Measurements from ENCODE around the gene WDFY3. TPM values are rescaled to one million over a fixed set of nuclear protein-coding genes. Genes with fewer than 3 reads are reported as not detected.

The WDFY3 gene
- total and polyA plus RNA-seq, 2 of the 4 experiments (the other 2 are of a cell fraction), result 12.5 to 58.1 TPM

GRCh38 chr4:84928089-84928488, 38.4 kb downstream of the WDFY3 start:
- 100% methylated on average over 1 to 2 of the region's 5 CpGs for WGBS, 2 experiments (ENCODE audit: extremely low coverage in 2 of 2, insufficient read length in 1 of 2)
- DNase-seq (no peak), ATAC-seq (ENCODE audit: low read depth) (no peak)
- dilution Hi-C loops (cut with HindIII; ENCODE audit: low sequenced_read_pairs, unreplicated experiment) (no loop called here), intact Hi-C loops (cut with micrococcal nuclease) (no loop called here), in situ Hi-C loops (cut with MboI; ENCODE audit: low sequenced_read_pairs) (no loop called here)
- CTCF ChIA-PET, result no interaction called here
- no TSS peak for BruUV-seq (replicated peaks)
- Histone ChIP-seq H2AFZ (replicated peaks; ENCODE audit: low read length, poor library complexity) (no peak overlapping the region), H2BK120ac (ENCODE audit: low read depth, low read length) (no peak overlapping the region), H3K4me3 (ENCODE audit: insufficient read depth, low read depth, low read length) (no peak overlapping the region), H3K79me1 (ENCODE audit: low read depth in 1 of 2, low read length in 2 of 2) (peaks cover 20 to 32% of the 10 kb centered on the region in 2 experiments), H2BK5ac (ENCODE audit: low read depth, low read length, poor library complexity, severe bottlenecking) (no peak overlapping the region), H3K27ac (ENCODE audit: insufficient read depth, low read length) (no peak overlapping the region), H2AK9ac (replicated peaks; ENCODE audit: low read depth, low read length, poor library complexity) (no peak overlapping the region), H4K8ac (ENCODE audit: low read depth in 2 of 2, low read length in 2 of 2) (no peak overlapping the region), H3K14ac (replicated peaks; ENCODE audit: low read depth, low read length) (no peak overlapping the region), H3K4me1 (ENCODE audit: control insufficient read depth, insufficient read depth, low read length) (no peaks in the 10 kb centered on the region), H2BK15ac (ENCODE audit: low read depth, low read length) (no peak overlapping the region), H3K4me2 (ENCODE audit: low read depth, low read length) (no peak overlapping the region), H4K91ac (ENCODE audit: insufficient read depth, low read depth, low read length) (no peak overlapping the region), H2AK5ac (ENCODE audit: low read depth, low read length) (no peak overlapping the region), H3K56ac (ENCODE audit: extremely low read depth, insufficient read depth, low read length) (no peak overlapping the region), H3K27me3 (ENCODE audit: control insufficient read depth, insufficient read depth, low read length) (no peaks in the 10 kb centered on the region), H3K23ac (ENCODE audit: low read depth, low read length) (no peak overlapping the region), H3K36me3 (ENCODE audit: control insufficient read depth, insufficient read depth, low read length) (peaks cover 7% of the 10 kb centered on the region), H3K4ac (ENCODE audit: low read depth, low read length) (no peak overlapping the region), H2BK20ac (ENCODE audit: low read depth, low read length) (no peak overlapping the region), H3K9me3 (ENCODE audit: control insufficient read depth, insufficient read depth, low read length) (no peaks in the 10 kb centered on the region), H4K20me1 (ENCODE audit: insufficient read depth, low read length) (no peaks in the 10 kb centered on the region), H3K9me1 (ENCODE audit: insufficient read depth, low read length) (no peaks in the 10 kb centered on the region), H4K5ac (ENCODE audit: low read depth, low read length) (no peak overlapping the region), H3K18ac (ENCODE audit: low read depth, low read length) (no peak overlapping the region), H3K9ac (ENCODE audit: low read depth, low read length) (no peak overlapping the region)
- TF ChIP-seq ELK1 (IDR thresholded peaks at IDR 0.05; ENCODE audit: borderline replicate concordance, low read depth, low read length) (no peak), RAD21 (IDR thresholded peaks at IDR 0.05; ENCODE audit: low read length) (no peak), RCOR1 (IDR thresholded peaks at IDR 0.05; ENCODE audit: insufficient replicate concordance, low read length) (no peak), NFE2L2 (IDR thresholded peaks at IDR 0.05; ENCODE audit: low read depth, low read length) (no peak), MAZ (IDR thresholded peaks at IDR 0.05; ENCODE audit: borderline replicate concordance, low read depth, low read length) (no peak), USF2 (IDR thresholded peaks at IDR 0.05; ENCODE audit: low read depth, low read length) (no peak), CHD1 (IDR thresholded peaks at IDR 0.05; ENCODE audit: low read depth, low read length) (no peak), MXI1 (IDR thresholded peaks at IDR 0.05; ENCODE audit: borderline replicate concordance, low read depth, low read length) (no peak), MAFK (IDR thresholded peaks at IDR 0.05; ENCODE audit: low read depth, low read length) (no peak), POLR2A (IDR thresholded peaks at IDR 0.05; ENCODE audit: low read depth, low read length) (no peak), CEBPB (IDR thresholded peaks at IDR 0.05; ENCODE audit: low read depth, low read length) (no peak), RFX5 (IDR thresholded peaks at IDR 0.05; ENCODE audit: low read depth, low read length) (no peak), FOS (IDR thresholded peaks at IDR 0.05; ENCODE audit: low read depth, low read length) (no peak), BHLHE40 (IDR thresholded peaks at IDR 0.05; ENCODE audit: low read depth, low read length) (no peak), SMC3 (IDR thresholded peaks at IDR 0.05; ENCODE audit: low read depth, low read length) (no peak)
- TF ChIP-seq, protein P1, sequence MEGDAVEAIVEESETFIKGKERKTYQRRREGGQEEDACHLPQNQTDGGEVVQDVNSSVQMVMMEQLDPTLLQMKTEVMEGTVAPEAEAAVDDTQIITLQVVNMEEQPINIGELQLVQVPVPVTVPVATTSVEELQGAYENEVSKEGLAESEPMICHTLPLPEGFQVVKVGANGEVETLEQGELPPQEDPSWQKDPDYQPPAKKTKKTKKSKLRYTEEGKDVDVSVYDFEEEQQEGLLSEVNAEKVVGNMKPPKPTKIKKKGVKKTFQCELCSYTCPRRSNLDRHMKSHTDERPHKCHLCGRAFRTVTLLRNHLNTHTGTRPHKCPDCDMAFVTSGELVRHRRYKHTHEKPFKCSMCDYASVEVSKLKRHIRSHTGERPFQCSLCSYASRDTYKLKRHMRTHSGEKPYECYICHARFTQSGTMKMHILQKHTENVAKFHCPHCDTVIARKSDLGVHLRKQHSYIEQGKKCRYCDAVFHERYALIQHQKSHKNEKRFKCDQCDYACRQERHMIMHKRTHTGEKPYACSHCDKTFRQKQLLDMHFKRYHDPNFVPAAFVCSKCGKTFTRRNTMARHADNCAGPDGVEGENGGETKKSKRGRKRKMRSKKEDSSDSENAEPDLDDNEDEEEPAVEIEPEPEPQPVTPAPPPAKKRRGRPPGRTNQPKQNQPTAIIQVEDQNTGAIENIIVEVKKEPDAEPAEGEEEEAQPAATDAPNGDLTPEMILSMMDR (conservative IDR thresholded peaks at IDR 0.05; ENCODE audit: low read depth, low read length), result no peak
- POLR2A ChIA-PET (ENCODE audit: unreplicated experiment), result no interaction called here
